GM03348 (cell line): ENCODE results near the gene ZFP82.

ENCODE experiments used
- DNase-seq: peaks from one replicate; pipeline ENCODE4 v3.0.0; 2012; ENCODE audit warnings: low spot score

The ZFP82 gene

DNA sequence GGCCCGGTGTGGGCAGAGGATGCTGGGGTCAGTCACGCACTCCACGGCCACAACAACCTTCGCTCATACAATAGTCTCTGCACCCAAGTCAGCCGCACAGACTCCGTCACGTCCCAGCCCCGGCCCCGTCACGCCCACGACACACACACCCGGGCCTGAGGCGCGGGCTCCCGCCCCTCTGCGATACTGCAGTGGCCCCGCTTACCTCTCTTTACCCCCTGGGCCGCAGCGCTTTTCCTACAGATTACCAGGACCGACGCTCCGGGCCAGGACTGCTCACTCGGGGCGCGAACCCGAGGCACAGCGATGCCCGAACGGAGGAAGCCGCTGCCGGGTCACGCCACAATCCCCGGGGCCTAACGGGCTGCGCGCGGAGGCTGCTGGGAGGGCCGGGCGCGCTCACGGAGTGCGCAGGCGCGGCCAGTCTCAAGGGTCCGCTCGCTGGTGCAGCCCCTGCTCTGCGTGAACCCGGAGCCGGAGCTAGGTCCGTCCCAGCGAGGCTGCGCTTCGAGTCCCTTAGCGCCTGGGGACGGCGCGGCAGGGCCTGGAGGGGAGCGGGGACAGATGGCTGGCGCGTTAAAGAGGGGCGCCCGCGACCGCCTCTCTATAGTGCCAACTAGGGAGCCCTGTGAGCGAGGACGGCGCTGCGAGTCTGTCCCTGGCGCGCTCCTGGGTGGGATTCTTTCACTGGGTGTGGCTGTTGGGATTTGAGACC, at the start of gene ZFP82:
ZFP82 (minus strand) TSS at position 358 of the 715 bp plus-strand sequence. CDS start 8,855 bp downstream, outside the sequence.
- peak; percentile 97 for DNase-seq

DNA sequence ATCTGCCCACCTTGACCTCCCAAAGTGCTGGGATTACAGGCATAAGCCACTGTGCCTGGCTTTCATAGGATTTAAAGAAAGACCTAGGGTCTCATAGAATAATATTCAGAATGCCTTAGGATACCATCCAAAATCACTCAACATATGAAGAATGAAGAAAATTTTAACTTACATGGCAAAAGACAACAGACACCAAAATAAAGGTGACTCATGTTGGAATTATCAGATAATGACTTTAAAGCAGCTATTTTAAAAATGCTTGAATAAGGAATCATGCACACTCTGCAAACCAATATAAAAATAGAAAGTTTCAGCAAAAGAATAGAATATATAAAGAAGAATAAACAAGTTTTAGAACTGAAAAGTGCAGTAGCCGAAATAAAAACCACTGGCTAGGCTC, 41.6 kb upstream of the ZFP82 start:
- peak; percentile 25 for DNase-seq

DNA sequence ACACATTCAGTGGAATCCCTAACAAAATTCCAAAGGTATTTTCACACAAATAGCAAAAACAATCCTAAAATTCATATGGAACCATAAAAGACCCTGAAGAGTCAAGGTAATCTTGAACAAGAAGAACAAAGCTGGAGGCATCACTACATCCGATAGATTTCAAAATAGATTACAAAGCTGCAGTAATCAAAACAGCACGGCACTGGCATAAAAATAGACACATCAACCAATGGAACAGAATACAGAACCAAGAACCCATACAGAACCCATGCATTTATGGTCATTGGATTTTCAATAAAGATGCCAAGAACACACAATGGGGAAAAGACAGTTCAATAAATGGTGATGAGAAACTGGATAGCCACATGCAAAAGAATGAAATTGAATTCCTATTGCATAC, 38.4 kb upstream of the ZFP82 start:
- no peak for DNase-seq

DNA sequence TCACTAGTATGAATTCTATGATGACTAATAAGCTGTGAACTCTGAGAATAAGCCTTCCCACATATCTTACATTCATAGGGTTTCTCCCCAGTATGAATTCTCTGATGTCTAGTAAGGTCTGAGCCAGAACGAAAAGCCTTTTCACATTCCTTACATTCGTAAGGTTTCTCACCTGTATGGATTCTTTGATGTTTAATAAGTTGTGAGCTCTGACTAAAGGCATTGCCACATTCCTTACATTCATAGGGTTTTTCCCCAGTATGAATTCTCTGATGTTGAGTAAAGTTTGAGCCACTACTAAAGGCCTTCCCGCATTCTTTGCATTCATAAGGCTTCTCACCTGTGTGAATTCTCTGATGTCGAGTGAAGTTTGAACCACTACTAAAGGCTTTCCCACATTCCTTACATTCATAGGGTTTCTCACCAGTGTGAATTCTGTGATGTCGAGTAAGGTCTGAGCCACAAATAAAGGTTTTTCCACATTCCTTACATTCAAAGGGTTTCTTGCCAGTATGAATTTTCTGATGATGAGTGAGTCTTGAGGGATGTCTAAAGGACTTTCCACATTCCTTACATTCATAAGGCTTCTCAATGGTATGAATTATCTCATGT, 30.7 kb upstream of the ZFP82 start:
- no peak for DNase-seq

DNA sequence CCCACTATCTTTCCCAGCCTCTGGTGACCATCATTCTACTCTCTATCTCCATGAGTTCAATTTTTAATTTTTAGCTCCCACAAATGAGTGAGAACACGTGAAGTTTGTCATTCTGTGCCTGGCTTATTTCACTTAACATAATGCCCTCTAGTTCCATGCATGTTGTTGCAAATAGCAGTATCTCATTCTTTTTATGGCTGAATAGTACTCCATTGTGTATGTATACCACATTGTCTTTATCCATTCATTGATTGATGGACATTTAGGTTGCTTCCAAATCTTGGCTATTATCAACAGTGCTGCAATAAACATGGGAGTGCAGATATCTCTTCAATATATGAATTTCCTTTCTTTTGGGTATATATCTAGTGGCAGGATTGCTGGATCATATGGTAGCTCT, 22.9 kb upstream of the ZFP82 start:
- no peak for DNase-seq

DNA sequence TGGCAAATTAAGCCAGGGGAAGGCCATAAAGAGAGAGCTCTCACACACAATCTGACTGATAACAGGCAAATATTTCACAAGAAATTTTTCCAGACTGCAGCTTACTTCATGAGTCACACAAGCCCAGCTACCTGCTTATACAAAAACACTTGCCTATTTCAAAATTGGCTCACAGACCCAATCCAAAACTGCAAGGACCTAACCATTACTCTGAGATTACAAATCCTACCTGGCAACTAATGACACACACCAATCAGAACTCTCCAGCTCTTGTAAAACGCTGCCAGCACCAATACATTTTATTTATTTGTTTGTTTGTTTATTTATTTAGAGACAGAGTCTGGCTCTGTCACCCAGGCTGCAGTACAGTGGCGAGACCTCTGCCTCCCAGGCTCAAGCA, 18.1 kb upstream of the ZFP82 start:
- DNase-seq = no peak

DNA sequence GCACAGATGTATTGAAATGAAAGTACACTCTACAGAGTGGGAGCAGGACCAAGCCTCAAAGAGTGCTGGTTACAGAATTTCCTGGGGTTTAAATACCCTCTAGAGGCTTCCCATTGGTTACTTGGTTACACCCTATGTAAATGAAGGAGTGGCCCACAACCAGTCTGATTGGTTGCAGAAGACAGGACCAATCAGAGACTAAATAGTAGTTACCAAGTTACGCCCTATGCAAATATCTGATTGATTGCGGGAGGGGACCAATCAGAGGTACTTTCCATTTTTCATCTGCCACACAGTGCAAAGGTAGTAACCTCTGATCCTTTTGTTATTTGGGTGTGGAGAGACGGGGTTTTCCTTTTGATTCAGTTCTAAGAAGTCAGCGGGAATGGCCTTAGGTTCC, 5.5 kb upstream of the ZFP82 start:
- no peak for DNase-seq

DNA sequence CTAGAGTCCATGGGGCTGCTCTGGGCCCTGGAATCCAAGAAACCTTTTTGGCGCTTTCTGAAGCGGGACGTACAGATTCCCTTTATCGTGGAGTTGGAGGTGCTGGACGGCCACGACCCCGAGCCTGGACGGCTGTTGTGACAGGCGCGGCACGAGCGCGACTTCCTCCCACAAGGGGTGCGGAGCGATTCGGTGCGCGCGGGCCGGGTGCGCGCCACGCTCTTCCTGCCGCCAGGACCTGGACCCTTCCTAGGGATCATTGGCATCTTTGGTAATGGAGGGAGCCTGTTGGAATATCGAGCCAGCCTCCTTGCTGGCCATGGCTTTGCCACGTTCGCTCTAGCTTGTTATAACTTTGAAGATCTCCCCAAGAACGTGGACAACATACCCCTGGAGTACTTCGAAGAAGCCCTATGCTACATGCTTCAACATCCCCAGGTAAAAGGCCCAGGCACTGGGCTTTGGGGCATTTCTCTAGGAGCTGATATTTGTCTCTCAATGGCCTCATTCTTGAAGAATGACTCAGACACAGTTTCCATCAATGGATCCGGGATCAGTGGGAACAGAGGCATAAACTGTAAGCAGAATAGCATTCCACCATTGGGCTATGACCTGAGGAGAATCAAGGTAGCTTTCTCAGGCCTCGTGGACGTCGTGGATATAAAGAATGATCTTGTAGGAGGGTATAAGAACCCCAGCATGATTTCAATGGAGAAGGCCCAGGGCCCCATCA, 3.5 kb upstream of the ZFP82 start:
- no peak for DNase-seq

DNA sequence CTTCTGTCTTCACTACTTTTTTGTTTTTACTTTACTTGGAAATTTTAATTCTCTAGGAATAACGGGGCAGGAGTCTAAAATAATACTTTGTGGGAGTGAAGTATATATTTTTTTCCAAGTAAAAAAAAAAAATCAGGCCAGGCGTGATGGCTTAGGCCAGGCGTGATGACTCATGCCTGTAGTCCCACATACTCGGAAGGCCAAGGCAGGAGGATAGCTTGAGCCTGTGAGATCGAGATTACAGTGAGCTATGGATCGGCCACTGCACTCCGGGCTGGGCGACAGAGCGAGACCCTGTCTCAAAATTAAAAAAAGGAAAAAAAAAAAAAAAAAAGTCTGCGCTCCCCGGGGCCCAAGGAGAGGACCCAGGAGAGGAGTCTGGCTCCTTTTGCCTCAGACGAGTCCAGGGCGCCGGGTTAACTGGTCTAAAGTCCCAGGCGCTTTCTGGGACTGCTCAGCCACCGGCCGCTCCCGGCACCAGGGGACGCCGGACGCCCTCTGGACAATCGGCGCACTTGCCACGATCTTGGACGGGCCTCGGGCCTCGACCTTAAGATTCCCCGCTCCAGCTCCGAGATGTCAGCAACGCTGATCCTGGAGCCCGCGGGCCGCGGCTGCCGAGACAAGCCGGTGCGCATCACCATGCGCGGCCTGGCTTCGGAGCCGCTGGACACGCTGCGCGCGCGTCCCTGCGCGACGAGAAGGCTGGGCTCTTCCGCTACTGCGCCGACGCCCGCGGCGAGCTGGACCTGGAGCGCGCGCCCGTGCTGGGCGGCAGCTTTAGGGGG, 2.7 kb upstream of the ZFP82 start:
- DNase-seq = peak; percentile 29

DNA sequence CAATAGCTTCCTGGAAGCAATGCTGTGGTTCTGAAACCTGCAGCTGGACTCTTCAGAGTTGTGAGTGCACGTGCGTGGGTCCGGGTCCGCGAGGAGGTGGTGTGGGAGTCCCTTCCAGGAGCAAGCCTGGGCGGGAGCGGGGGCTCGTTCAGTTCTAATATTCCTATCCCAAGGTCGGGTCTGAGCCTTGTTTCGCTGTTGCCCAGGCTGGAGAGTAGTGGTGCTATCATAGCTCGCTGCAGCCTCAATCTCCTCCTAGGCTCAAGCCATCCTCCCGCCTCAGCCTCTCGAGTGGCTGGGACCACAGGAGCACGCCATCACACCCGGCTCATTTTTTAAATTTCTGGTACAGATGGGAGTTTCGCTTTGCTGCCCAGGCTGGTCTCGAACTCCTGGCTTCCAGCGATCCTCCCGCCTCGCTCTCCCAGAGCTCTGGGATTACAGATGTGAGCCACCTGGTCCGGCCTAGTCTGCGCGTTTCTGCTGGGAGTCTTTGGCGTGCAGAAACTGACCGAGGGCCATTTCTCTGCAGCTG, 625 bp downstream of the ZFP82 start:
- DNase-seq = no peak

DNA sequence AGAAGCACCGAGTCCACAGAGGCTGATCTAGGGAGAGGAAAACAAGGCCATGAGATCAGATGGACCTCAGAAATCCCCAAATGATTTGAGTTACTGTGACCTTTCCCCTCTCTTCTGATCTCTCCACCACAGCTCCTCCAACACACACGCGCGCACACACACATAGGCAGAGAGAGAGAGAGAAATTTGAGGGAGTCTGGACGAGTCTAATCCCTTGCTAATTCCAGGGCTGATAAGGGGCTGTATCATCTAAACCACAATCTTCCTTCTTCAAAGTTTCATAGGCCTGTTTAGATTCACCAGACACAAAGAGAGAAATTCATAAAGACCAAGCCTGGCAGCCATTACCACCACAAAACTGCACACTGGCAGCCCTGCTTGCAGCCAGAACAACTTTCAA, 8.6 kb downstream of the ZFP82 start:
- DNase-seq = no peak

DNA sequence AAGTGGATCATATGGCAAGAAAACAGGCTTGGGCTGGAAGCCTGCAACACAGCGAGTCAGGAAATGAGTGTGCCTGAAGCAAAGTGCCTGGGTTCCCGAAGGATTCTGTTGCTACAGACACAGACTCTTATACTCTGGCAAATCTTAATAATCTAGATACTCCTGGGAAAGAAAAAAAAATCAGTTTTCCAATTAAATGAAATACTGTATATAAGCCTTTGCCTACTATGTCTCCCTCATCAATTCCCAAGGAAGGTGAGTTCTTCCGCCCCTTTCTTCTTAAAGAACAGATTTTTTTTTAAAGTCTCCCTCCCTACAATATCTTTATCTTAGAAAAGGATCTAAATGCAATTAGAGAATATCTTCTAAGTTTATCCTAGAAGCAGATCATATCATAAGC, 10.3 kb downstream of the ZFP82 start:
- DNase-seq = no peak

DNA sequence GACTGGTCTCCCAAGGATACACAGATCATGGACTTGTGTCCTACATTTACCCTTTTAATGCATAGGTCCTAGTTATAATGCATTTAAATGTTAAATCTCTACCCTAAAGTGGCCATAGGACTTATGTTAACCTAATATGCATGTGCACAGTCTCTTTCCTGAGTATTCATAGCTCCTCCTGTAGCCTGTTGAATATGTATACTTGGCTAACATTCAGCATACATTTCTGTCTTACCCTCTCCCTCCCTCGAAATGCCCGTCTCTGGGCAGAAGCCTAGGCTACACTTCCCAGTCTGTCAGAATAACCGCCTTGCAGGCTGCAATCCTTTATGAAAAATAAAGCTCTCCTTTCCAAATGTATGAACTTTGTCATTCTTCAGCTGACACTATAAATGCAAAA, 13.9 kb downstream of the ZFP82 start:
- no peak for DNase-seq

DNA sequence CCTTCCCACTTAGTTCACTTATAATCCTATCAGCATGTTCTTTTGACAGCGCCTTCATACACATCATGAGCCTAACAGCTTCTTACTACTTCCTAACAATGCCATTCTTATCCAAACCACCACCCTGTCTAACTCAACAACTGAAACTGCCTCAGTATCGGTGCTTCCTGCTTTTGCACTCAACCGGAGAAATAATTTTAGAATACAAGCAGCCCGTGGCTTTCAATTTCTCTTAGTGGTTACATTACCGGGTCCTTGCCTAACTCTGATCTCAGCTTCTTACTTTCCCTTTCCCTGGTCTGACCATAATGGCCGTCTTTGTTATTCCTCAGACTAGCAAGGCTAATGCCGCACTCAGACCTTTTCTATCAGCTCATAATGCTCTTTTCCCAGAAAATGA, 17.0 kb downstream of the ZFP82 start:
- DNase-seq = no peak

DNA sequence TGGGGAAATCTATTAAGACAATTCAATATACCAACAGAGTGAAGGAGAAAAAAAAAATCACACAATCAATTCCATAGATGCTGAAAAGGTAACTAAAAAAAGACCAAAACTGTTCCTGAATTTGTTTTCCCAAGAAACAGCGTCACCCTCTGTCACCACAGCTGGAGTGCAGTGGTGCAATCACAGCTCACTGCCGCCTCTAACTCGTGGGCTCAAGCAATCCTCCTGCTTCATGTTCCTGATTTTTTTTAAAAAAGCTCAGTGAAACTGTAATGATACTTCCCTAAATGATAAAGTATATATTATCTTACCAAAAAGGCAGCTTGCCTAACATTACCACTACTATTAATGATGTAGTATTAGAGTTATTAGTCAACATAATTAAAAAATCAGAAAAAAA, 19.9 kb downstream of the ZFP82 start:
- no peak for DNase-seq

DNA sequence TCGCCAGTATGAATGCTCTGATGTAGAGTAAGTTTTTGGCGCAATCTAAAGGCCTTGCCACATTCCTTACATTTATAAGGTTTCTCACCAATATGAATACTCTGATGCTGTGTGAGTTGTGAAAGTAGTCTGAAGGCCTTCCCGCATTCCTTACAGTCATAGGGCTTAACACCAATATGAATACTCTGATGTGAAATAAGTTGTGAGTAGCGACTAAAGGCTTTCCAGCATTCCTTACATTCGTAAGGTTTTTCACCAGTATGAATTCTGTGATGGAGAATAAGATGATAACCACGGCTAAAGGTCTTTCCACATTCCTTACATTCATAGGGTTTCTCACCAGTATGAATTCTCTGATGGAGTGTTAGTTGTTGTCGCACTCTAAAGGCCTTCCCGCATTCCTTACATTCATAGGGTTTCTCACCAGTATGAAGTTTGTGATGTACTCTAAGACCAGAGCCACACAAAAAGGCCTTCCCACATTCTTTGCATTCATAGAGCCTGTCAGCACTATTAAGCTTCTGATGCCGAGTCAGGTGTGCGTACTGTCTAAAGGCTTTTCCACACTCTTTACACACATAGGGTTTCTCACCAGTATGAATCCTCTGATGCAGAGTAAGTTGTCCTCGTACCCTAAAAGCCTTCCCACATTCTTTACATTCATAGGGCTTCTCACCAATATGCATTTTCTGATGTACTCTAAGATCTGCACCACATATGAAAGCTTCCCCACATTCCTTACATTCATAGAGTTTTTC, 25.3 kb downstream of the ZFP82 start:
- DNase-seq = no peak

DNA sequence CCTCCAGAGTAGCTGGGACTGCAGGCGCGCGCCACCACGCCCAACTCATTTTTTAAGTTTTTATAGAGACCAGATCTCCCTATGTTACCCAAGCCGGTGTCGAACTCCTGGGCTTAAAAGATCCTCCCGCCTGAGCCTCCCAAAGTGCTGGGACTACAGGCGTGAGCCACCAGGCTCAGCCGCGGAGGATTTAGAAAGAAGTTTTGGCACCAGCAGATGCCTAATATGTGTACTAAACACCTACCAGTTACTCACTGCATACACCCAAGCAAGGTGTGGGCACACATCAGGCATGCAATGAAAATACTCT, 39.0 kb downstream of the ZFP82 start:
- DNase-seq = no peak

DNA sequence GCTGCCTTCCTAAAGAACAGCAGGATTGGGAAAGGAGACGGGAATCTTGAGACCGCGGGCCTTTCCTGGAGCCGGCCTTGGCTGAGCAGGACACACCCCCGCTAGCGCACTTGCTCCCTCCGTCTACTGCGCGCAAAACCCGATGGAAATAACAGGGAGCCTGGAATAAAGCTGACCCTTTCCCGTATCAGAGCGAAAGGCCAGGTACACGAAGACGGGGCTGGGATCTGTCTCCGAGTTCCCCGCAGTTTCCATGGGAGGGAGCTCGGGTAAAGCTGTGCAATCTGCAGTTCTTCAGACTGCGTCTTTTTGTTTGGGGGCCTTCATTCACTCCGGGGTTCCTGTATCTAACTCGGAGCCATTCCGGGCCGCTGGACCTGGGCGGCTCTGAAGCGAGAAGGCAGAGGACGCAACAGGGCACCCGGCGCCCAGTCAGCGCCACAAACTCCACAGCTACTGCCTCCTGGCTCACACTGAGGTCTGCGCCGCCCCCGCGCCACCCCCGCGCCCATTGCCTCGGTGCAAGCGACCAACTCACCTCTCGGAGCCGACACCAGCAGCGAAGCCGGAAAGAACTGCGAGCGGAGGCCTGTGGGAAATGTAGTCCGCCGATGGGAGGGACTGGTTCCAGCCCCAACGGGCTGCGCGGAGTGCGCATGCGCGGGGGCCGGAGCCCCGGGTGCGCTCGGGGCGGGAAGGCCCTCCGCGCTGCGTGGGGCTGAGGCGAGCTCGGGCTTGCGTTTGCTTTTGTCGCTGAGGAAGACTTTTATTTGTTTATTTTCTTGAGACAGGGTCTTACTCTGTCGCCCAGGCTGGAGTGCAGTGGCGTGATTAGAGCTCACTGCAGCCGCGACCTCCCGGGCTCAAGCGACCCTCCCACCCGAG, 39.6 kb downstream of the ZFP82 start, which contains the start of gene ZFP14:
ZFP14 (minus strand) TSS at position 577 of the 885 bp plus-strand sequence. CDS start 11,309 bp downstream, outside the sequence.
- peak; percentile 100 for DNase-seq

DNA sequence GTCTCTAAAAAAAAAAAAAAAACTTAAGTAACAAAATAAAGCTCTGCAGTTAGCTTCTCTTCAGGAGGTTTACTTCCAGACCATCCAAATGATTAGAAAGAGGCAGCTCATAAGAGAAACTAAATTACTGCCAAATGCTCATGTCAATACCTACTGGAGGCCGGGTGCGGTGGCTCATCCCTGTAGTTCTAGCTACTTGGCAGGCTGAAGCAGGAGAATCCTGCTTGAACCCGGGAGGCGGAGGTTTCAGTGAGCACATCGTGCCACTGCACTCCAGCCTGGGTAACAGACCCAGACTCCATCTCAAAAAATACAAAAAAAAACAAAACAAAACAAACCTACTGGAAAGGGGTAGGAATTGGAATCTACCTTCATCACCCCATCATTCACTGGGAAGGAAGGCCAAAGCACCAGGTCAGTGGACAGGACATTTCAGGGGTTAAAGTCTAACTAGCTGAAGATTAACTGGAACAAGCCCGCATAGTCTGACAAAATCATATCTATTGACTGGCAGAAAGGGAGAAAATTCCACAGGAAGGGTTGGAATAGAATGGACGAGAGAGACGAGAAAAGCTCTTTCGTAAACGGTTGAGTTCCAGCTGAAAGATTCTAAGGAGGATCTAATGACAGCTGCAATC, 40.8 kb downstream of the ZFP82 start:
- DNase-seq = peak; percentile 15

DNA sequence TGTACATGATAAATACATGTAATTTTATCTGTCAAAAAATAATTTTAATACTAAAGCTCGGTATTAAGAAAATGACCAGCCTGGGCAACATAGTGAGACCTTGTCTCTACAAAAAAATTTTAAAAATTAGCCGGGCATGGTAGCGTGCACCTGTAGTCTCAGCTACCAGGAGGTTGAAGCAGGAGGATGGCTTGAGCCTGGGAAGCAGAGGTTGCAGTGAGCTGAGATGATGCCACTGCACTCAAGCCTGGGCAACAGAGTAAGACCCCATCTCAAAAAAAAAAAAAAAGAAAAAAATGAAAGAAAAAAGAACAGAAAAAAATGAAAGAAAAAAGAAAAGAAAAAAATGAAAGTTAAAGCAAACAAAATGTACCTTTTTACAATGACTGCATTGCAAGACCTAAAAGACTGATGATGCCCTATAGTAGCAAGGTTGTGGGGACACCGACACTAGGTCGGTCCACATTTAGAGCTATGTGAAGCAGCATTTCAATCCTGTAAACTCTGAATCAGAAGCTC, 44.7 kb downstream of the ZFP82 start:
- DNase-seq = no peak
